H1 (cell line): ENCODE measurements around the gene SH3PXD2A. TPM values are rescaled to one million over a fixed set of nuclear protein-coding genes. Genes with fewer than 3 reads are reported as not detected.

Source experiments
- CBX5 ChIP-seq: fragments of 300-800, 300-1000 bp; sonication (generic); IDR thresholded peaks from 2 replicates; pipeline ENCODE4 v1.7.1; 2016; ENCODE audit warnings: antibody characterized with exemption, low read length, low read depth
- FOSL1 ChIP-seq: IDR thresholded peaks from 2 replicates; pipeline ENCODE4 v1.6.1; 2011; ENCODE audit warnings: mild to moderate bottlenecking, low read depth, low read length, moderate library complexity; ENCODE audit not compliant: insufficient read depth
- KDM5A ChIP-seq: fragments of 200-600 bp; IDR thresholded peaks from 2 replicates; pipeline ENCODE4 v1.7.1; 2012; ENCODE audit warnings: mild to moderate bottlenecking, low read length, inconsistent platforms, mixed read lengths
- SP1 ChIP-seq: IDR thresholded peaks from 2 replicates; pipeline ENCODE4 v1.6.1; 2011; ENCODE audit warnings: low read depth, low read length
- SP2 ChIP-seq: IDR thresholded peaks from 2 replicates; pipeline ENCODE4 v1.6.1; 2012; ENCODE audit warnings: mild to moderate bottlenecking, low read length, inconsistent platforms
- polyA plus RNA-seq, 7 experiments: library from polyadenylated mRNA; depleted of rRNA in 3 of 7; stranded (reverse) in 5 of 7; unstranded in 2 of 7; fragments of >200 nt in 5 of 7; fragments of 200-250 nt in 2 of 7; gene quantifications; 1 replicate in 5 of 7; 2 replicates in 1 of 7; 4 replicates in 1 of 7; pipeline versions ENCODE4 v1.2.1 to v1.2.3, GENCODE V29; 2011 to 2013; ENCODE audit warnings: missing spikeins in 2 of 7, mixed read lengths in 2 of 7
- total RNA-seq: library from RNA; stranded (reverse); fragmentation: NEBNext Ultra II Directional; extraction: Animal tissue kit (Norgen Biotek cat#: 25700); gene quantifications from 2 replicates; pipeline ENCODE4 v1.2.1, GENCODE V29; 2021
- TF ChIP-seq, protein P1 (sequence below): fragments of 300-600 bp; sonication (generic); IDR thresholded peaks from 2 replicates; pipeline ENCODE4 v1.7.1; 2012; ENCODE audit warnings: low read length, moderate library complexity, mild to moderate bottlenecking, inconsistent platforms; ENCODE audit not compliant: insufficient replicate concordance
- TF ChIP-seq, protein P2 (sequence below): IDR thresholded peaks from 2 replicates; pipeline ENCODE4 v1.6.1; 2012; ENCODE audit warnings: inconsistent platforms

SH3PXD2A gene
- total and polyA plus RNA-seq, 2 of the 8 experiments (the other 6 are each of a cell fraction or from before 2014, with no cell fraction given) = 5.4 to 16.3 TPM

DNA sequence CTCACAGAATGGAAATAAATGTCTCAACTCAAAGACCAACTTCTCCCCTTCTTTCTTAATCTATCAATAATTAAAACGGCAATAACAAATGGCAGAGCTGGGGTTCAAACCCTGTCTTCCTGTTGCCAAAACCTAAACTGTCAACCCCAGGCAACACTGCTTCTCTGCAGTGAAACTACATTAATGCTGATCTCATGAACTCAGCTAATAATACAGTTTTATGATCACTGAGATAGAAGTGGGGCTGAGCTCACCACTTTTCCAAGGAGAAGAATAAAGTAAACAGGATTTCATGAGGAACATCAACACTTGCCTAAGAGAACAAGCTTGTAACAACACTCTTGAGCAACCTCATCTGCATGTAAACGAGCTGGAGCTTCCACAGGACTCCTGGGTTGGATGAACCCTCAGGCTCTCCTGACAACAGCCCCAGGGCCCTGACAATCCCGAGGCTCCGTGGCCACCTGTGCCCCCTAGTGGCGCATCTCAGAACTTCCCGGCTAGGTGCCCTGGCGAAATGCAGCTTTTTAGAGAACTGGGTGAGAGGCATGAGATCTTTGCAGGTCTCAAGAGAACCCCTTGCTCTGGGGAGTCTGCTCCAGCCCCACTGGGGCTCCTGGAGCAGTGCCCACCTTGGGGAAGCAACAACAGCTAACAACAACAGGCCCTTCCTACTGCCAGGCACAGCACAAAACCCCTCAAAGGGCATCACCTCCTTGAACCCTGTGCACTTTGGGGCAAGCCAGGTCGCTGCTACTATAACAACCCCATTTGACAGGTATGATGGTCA is 169.3 kb downstream of the SH3PXD2A start (continued):
- TF ChIP-seq, protein P1, sequence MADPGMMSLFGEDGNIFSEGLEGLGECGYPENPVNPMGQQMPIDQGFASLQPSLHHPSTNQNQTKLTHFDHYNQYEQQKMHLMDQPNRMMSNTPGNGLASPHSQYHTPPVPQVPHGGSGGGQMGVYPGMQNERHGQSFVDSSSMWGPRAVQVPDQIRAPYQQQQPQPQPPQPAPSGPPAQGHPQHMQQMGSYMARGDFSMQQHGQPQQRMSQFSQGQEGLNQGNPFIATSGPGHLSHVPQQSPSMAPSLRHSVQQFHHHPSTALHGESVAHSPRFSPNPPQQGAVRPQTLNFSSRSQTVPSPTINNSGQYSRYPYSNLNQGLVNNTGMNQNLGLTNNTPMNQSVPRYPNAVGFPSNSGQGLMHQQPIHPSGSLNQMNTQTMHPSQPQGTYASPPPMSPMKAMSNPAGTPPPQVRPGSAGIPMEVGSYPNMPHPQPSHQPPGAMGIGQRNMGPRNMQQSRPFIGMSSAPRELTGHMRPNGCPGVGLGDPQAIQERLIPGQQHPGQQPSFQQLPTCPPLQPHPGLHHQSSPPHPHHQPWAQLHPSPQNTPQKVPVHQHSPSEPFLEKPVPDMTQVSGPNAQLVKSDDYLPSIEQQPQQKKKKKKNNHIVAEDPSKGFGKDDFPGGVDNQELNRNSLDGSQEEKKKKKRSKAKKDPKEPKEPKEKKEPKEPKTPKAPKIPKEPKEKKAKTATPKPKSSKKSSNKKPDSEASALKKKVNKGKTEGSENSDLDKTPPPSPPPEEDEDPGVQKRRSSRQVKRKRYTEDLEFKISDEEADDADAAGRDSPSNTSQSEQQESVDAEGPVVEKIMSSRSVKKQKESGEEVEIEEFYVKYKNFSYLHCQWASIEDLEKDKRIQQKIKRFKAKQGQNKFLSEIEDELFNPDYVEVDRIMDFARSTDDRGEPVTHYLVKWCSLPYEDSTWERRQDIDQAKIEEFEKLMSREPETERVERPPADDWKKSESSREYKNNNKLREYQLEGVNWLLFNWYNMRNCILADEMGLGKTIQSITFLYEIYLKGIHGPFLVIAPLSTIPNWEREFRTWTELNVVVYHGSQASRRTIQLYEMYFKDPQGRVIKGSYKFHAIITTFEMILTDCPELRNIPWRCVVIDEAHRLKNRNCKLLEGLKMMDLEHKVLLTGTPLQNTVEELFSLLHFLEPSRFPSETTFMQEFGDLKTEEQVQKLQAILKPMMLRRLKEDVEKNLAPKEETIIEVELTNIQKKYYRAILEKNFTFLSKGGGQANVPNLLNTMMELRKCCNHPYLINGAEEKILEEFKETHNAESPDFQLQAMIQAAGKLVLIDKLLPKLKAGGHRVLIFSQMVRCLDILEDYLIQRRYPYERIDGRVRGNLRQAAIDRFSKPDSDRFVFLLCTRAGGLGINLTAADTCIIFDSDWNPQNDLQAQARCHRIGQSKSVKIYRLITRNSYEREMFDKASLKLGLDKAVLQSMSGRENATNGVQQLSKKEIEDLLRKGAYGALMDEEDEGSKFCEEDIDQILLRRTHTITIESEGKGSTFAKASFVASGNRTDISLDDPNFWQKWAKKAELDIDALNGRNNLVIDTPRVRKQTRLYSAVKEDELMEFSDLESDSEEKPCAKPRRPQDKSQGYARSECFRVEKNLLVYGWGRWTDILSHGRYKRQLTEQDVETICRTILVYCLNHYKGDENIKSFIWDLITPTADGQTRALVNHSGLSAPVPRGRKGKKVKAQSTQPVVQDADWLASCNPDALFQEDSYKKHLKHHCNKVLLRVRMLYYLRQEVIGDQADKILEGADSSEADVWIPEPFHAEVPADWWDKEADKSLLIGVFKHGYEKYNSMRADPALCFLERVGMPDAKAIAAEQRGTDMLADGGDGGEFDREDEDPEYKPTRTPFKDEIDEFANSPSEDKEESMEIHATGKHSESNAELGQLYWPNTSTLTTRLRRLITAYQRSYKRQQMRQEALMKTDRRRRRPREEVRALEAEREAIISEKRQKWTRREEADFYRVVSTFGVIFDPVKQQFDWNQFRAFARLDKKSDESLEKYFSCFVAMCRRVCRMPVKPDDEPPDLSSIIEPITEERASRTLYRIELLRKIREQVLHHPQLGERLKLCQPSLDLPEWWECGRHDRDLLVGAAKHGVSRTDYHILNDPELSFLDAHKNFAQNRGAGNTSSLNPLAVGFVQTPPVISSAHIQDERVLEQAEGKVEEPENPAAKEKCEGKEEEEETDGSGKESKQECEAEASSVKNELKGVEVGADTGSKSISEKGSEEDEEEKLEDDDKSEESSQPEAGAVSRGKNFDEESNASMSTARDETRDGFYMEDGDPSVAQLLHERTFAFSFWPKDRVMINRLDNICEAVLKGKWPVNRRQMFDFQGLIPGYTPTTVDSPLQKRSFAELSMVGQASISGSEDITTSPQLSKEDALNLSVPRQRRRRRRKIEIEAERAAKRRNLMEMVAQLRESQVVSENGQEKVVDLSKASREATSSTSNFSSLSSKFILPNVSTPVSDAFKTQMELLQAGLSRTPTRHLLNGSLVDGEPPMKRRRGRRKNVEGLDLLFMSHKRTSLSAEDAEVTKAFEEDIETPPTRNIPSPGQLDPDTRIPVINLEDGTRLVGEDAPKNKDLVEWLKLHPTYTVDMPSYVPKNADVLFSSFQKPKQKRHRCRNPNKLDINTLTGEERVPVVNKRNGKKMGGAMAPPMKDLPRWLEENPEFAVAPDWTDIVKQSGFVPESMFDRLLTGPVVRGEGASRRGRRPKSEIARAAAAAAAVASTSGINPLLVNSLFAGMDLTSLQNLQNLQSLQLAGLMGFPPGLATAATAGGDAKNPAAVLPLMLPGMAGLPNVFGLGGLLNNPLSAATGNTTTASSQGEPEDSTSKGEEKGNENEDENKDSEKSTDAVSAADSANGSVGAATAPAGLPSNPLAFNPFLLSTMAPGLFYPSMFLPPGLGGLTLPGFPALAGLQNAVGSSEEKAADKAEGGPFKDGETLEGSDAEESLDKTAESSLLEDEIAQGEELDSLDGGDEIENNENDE = no peak
- TF ChIP-seq SP2 (no peak), FOSL1 (no peak), CBX5 (no peak), KDM5A (no peak), SP1 (no peak)
- TF ChIP-seq, protein P2, sequence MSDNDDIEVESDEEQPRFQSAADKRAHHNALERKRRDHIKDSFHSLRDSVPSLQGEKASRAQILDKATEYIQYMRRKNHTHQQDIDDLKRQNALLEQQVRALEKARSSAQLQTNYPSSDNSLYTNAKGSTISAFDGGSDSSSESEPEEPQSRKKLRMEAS = peak; percentile 28; the same call in 1 of the 2 replicates
